NCI-H1417 (cell line): Measurements from ENCODE around the gene LYPD3.
A peak's percentile ranks its signal among the peaks of the same experiment; 100 is the strongest.

Source experiments
- DNase-seq, 3 experiments: peaks; one replicate each; lab custom pipeline; 2025; lab: John Stamatoyannopoulos, UW

The LYPD3 gene

GRCh38 chr19:43485951-43486350, 20.5 kb upstream of the LYPD3 start:
- DNase-seq: no peak

GRCh38 chr19:43483281-43483680, 17.9 kb upstream of the LYPD3 start:
- no peak for DNase-seq

- DNase-seq: no peak
These were observed 16.8 kb upstream of the LYPD3 start for GRCh38 chr19:43482193-43482592.

GRCh38 chr19:43481701-43482100, 16.3 kb upstream of the LYPD3 start:
- no peak for DNase-seq

- DNase-seq: no peak
These were observed 15.2 kb upstream of the LYPD3 start for GRCh38 chr19:43480574-43480973.

GRCh38 chr19:43479961-43480561, 14.7 kb upstream of the LYPD3 start:
- DNase-seq: no peak

- DNase-seq: no peak
These were observed 13.8 kb upstream of the LYPD3 start for GRCh38 chr19:43479226-43479625.

- DNase-seq: no peak
These were observed 12.9 kb upstream of the LYPD3 start for GRCh38 chr19:43478323-43478722.

- no peak for DNase-seq
These were observed 11.2 kb upstream of the LYPD3 start for GRCh38 chr19:43476606-43477005.

- peak in 1 of 3 experiments; percentile 67 for DNase-seq
These were observed 9.7 kb upstream of the LYPD3 start for GRCh38 chr19:43474986-43475705.

- DNase-seq: no peak
These were observed 9.1 kb upstream of the LYPD3 start for GRCh38 chr19:43474487-43474886.

- DNase-seq: no peak
These were observed 5.7 kb upstream of the LYPD3 start for GRCh38 chr19:43471091-43471490.

GRCh38 chr19:43470288-43470687, 4.9 kb upstream of the LYPD3 start:
- no peak for DNase-seq

- DNase-seq: no peak
These were observed 3.7 kb upstream of the LYPD3 start for GRCh38 chr19:43469160-43469480.

- DNase-seq: no peak
These were observed 3.1 kb upstream of the LYPD3 start for GRCh38 chr19:43468354-43469159.

GRCh38 chr19:43467730-43468129, 2.3 kb upstream of the LYPD3 start:
- DNase-seq: no peak

GRCh38 chr19:43467276-43467675, 1.9 kb upstream of the LYPD3 start:
- DNase-seq: no peak

GRCh38 chr19:43466793-43467192, 1.4 kb upstream of the LYPD3 start:
- DNase-seq: no peak

- no peak for DNase-seq
These were observed 1.2 kb downstream of the LYPD3 start for GRCh38 chr19:43464134-43464775.

GRCh38 chr19:43463381-43464133, 1.9 kb downstream of the LYPD3 start:
- peak; percentile 63 to 96 (median 93) for DNase-seq

GRCh38 chr19:43462785-43463380, 2.5 kb downstream of the LYPD3 start:
- no peak for DNase-seq

GRCh38 chr19:43462383-43462782, 3.0 kb downstream of the LYPD3 start:
- no peak for DNase-seq
